ENCODE results near the gene AGPS.
"Not testable (repeated sequence)": the region's sequence is repeated elsewhere in the genome, so short reads cannot be mapped to it uniquely, and the experiment has no call there.

The AGPS gene

DNA sequence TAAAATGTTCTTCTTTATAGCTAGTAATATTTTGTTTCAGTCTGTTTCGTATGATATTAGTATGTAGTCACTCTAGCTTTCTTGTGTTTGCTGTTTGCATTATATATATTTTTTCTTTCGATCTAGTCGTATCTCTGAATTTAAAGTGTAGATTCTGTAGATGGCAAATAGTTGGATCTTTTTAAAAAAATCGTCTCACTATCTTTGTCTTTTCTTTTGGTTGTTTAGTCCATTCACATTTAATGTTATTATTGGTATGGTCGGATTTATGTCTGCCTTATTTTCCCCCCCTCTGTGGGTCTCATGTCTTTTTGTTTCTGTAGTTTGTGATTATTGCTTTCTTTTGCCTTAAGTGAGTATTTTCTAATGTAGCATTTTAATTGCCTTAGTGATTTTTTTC lies 84.3 kb downstream of the AGPS start:
- no peak for DNase-seq

DNA sequence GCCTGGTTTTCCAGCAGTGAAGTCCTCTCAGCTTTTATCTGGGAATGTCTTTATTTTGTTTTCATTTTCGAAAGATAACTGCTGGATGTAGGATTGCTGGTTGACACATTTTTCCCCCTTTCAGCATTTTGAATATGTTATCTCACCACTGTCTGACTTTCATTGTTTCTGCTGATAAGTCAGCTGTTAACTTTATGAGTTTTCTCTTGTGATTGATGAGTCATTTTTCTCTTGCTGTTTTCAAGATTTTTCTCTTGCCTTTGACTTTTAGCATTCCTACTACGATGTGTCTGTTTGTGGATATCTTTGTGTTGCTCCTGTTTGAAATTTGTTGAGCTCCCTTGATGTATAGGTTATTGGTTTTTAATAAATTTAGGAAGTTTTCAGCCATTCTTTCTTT lies 85.5 kb downstream of the AGPS start:
- DNase-seq: no peak

DNA sequence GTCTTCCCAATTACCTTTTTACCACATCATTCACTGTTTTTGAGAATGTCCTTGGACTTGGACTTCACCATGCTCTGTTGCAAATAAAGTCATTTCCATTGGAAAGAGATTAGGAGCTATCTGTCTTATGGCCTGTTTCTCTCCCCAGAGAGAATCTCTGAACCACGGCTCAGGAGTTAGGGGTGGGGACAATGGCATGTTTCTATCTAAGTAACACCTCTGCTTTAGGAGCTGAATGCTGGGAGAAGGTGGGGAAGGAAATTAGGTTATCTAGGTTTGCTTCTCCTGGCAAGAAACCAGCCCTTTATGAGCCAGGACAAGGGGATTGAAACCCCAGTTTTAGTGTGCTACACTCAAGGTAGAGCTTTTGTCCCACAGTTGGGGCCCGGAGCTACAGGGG lies 86.3 kb downstream of the AGPS start:
- no peak for DNase-seq

DNA sequence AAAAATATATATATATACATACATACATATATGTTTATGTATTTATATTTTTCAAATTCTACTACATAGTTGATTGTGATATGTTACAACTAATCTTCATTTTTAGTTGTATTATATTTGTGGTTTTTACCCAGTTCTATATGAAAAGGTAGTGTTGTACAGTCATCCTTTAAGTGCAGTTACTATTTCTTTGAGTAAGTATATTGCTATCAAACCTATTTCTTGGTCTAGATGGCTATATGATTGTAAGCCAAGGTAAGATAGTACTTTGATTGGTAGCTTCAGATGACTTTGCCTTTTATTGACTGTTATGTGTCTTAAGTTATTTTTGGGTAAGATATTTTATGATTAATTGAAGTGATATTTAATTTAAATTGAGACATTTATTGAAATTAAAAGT lies 89.6 kb downstream of the AGPS start:
- DNase-seq: no peak

DNA sequence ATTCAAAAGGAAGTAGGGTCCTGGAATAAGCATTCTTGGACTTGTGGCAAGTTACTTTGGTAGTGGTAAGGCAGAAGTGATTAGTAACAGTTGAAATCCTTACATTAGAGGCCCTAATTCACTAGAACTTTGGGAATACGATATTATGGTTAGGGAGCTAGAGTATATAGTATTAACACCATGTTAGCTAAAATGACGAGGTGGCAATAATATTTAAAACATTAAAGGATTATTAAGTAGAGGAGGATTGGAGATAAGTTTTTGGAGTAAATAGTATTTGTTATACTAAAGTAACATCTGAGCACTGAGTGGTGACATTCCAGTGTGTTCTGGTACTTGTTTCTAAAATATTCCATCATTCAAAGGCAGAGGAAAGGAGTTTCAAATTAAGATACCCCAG lies 91.0 kb downstream of the AGPS start:
- DNase-seq: no peak

DNA sequence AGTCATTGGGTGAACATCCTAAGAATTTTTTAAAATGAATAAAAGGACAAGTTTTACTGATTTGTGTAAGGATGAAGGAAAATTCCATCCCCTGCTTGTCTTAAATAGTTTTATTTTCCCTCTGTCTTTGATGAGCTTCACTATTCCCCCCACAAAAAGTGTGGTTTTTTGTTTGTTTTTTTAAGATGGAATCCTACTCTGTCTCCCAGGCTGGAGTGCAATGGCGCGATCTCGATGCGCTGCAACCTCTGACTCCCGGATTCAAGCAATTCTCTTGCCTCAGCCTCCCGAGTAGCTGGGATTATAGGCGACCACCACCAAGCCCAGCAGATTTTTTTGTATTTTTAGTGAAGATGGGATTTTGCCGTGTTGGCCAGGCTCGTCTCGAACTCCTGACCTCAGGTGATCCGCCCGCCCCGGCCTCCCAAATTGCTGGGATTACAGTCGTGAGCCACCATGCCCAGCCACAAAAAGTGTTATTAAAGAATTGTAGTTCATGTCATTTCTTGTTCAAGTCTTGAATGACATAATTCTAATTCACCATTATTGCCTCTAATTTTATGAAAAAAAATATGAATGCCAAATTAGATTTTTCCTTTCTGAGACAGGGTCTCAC lies 91.7 kb downstream of the AGPS start:
- DNase-seq: no peak

DNA sequence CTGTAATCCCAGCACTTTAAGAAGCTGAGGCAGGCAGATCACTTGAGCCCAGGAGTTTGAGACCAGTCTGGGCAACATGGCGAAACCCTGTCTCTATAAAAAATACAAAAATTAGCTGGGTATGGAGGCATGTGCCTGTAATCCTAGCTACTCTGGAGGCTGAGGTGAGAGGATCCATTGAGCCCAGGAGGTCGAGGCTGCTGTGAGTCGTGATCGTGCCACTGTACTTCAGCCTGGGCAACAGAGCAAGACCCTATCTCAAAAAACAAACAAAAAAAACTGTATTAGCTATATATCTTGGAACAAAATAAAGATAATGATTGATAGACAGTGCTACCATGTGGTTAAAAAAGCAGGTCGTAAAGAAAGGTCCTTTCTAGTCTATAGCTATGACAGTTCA lies 93.1 kb downstream of the AGPS start:
- not testable (repeated sequence) for DNase-seq

DNA sequence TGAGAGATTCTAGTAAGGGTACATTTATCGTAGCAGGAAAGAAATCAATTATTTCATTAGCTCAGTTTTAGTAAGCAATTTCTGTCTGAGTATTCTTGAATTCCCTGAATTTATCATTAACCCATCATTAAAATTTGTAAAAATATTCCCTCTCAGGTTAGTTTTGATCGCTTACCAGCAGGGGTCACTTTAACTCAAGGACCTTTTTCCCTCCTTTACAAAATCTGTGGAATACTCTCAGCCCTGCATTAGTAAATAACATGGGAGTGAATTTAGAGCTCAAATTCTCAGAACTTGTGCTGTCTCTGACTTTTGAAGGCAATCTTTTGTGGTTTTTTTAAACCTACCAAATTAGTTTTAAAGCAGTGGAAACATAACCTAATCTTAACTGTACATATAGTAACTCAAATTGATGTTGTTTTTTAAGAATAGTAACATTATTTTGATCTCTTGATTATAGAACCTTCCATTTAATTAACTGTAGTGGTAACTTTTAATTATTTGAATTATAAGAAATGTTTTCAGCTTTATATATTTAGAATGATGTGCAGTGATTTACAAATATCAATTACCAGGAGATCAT lies 97.2 kb downstream of the AGPS start:
- DNase-seq: no peak

DNA sequence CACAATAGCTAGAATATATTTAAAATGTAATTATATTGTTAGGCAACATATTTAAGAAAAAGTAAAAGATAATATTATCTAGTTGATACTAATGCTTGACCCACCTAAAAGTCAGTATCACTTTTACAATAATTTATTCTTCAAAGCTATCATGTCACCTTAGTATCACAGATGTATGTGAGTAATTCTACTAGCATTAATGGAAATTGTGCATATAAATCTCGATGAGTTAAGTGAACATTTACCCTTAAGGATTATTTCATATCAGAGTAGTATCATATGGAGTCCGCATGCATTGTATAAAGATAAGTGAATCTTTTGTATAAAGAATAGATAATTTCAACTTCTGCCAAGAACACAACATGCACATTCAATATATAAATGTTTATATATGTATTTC lies 103.4 kb downstream of the AGPS start:
- DNase-seq: no peak

DNA sequence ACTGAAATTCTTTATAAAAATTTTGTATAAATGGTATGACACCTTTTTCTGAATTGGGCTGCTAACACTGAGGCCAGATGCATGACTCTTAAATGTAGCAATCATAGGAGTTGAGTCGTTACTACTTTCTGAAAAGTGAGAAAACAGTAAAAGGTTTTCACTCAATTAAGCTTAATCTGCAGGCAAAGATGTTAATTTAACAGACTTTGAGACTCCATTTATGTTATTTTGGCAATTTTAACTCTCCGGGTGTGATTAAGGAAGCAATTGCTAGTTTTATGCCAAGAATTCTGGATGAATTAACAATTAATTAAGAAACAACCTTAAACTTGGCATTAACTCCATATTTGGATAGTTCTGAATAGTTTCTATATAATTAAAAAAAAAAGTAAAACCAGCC lies 104.3 kb downstream of the AGPS start:
- no peak for DNase-seq

DNA sequence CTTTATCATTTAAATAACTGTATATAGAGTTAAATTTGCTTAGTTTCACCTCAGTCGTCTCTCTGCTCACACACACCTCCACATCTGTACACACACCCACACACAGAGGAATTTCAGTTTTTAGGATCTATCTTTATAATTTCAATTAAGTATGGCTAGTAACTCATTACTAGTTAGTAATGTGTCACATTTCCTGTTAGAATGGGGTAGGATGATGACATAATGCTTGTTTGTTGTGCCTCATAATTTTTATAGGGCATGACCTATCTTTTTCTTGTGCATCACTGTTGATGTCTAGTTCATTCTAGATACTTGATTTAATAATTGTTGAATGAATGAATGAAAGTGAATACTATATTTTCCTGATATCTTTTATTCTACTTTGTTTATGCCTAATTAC lies 108.6 kb downstream of the AGPS start:
- DNase-seq: no peak

DNA sequence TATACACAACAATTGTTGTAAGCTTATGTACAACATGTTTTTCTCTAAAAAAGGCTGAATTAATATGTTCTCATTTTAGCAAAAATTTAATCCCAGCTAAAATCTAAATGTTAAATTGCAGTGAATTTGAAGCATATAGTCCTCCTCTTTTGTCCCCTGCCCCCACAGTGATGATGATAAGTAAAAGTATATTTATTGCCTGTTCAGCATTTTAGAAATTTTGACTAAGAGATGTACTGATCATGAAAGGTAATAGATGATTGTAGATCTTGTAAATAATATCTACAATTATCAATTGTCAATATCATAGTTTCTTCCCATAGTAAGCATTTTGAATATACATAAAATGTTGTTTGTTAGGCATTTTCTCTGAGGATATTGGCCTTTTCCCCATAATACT lies 113.9 kb downstream of the AGPS start:
- DNase-seq: no peak

DNA sequence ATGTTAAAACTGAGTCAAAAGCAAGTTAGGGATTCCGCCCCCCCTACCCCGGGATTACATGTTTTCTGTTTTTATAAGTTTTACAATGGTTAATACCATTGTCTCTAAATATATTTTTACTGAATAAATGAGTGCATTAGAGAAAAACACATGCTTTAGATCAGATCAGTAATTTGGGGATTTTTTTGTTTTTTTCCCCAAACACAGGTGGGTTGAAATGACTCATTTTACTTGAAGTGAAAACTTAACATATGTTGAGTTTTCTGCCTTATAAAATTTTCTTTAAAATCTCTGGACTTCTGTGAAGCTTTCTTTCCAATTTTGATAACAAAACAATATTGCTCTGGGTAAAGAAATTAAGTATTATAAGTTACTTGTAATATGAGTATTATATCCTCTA lies 114.4 kb downstream of the AGPS start:
- no peak for DNase-seq

DNA sequence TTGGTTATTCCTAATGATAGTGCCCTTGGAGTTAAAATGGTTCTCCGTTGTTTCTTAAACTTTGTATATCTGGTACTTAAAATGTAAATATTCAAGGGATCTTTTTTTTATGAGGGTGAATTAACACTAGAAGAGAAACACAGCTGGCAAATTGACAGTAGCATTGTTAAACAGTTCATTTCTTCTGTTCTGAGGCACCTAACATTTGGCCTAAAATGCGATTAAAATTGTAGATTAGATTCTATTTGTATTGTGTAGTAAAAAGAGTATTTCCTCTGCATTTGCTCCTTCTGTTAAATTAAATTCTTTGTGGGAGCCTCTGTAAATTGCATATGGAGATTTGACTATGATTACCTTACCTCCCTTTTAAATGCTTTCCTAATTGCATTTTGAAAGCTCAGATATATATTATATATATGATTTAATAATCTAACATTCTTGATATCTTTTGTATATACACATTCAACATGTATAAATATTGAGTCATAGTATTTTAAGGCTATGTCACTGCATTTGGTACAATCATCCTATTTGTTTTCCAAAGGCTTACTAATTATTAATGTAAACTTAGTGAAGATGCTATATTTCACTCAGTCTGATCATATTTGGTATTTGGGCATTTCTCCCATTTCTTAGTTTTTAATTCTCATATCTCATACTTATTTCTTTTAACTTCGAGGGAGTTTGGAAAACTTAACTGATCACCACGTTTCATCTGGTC lies 124.4 kb downstream of the AGPS start:
- DNase-seq: no peak

DNA sequence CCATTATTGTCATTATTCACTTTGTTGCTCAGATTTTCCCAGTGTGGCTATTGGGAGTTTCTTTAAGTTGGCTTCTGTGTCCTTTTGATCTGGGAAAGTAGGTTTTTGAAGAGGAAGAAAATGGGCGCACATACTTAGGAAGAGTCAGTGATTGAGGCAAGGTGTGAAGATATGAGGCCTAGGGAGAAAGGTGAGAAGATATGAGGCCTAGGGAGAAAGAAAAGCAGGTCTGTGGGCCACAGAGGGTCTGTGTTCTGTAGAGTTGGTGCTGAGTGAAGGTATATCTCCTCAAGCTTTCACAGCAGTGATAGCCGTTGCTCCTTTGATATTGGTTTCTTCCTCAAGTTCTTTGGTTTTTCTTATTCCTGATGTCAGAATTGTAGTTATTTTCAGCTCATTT lies 126.2 kb downstream of the AGPS start:
- no peak for DNase-seq

DNA sequence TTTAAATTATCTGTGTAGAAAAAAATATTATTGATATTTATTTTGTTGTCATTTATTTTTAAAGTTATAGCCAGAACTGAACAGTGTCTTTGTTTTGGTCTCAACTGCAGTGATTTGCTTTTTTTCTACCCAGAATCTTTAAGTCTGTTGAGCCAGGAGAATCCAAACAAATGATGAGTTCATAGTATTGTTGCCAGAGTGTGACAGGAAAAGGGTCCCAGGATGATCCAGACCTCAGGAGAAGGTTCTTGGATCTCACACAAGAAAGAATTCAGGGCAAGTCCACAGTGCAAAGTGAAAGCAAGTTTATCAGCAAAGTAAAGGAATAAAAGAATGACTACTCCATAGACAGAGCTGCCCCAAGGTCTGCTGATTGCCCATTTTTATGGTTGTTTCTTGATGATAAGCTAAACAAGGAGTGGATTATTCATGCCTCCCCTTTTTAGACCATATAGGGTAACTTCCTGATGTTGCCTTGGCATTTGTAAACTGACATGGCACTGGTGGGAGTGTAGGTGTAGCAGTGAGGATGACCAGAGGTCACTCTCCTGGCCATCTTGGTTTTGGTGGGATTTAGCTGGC lies 127.1 kb downstream of the AGPS start:
- no peak for DNase-seq

DNA sequence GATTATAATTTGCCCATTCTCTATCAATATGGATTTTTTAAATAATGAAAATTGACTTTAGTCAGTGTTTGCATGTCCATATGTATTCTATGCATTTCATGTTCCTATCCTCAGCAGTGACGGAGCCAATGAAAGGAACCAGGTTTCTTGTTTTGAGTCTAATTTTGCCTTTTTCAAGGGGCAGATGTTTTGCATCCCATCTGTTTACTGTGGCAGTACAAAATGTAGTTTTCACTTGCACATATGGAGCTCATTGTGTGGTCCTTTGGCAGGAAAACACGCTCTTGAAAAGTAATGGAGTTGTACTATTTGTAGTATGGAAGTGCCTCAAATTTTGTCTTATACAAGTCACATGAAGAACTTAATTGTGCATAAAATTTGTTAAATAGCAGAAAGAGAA lies 127.8 kb downstream of the AGPS start:
- no peak for DNase-seq

DNA sequence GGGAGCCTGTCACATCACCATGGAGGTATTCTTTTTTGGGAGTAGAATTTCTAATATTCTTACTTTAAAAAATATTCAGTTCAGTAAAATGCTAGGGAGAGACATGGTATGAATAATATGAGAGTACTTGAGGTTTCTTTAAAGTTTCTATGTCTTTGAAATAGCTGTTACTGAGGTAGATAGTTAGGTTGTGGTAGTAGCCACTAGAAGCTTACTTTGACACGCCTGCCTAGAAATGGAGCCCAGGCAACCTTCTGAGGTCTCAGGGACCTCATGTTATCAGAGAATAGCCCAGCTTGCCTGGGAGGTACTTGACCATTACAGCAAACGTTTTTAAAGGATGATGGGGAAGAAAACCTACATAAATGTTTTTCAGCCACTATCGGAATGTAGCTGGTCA lies 131.2 kb downstream of the AGPS start:
- DNase-seq: no peak

DNA sequence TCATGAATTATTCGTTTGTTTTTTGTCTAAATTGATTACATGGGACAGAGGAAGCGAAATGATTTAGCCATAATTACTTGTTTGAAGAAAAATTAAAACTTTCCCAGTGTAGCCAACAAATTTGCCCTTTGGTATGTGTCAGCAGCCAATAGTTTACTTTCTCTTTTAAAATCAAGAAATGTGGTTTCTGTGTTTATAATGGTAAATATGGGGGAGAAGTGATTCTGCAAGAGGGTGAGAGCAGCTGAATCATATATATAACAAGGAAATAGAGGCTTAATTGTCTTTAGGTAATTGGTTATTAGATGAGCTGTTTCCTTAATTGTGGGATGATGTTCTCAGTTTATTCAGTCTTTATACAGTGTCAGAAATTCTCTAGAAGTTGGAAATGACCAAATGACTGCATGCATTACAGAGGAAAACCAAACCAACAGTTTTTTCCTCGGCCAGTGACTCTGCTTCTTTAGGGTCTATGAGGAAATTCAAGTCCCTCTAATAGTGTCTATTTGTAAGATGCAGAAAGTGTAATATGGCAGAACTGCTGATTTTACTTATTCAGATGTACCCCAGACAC lies 132.9 kb downstream of the AGPS start:
- no peak for DNase-seq

DNA sequence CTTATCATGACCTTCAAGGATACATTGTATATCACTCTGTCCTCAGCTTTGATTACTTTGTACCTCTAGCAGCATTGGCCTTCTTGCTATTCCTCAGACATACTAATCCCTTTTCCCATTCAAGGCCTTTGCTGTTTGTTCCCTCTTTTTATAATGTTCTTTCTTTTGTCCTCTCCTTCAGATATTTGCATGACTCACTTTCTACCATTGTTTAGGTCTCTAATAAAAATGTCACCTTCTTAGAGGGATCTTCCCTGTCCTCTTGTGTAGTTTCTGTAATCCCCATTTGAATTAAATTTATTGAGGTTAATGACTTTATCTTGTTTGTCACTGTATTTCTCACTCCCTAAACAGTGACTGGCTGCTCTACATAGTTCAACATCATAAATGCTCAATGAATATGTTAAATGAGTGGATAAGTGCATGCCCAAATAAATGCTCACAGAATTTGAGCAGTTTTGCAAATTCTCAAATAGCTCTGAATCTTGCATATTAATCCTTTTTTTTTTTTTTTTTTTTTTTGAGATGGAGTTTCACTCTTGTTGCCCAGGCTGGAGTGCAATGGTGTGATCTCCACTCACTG lies 135.9 kb downstream of the AGPS start:
- DNase-seq: no peak

DNA sequence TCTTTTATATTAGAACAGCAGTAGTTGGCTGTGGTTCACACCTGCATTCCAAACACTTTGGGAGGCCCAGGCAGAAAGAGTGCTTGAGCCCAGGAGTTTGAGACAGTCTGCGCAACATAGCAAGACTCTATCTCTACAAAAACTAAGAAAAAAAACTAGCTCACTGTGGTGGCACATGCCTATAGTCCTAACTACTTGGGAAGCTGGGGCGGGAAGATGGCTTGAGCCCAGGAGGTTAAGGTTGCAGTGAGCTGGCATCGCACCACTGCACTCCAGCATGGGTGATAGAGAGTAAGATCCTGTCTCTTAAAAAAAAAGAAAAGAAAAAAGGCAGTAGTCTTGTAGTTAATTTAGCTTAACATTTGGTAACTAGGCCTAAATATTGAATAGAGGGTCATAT lies 136.6 kb downstream of the AGPS start:
- no peak for DNase-seq

DNA sequence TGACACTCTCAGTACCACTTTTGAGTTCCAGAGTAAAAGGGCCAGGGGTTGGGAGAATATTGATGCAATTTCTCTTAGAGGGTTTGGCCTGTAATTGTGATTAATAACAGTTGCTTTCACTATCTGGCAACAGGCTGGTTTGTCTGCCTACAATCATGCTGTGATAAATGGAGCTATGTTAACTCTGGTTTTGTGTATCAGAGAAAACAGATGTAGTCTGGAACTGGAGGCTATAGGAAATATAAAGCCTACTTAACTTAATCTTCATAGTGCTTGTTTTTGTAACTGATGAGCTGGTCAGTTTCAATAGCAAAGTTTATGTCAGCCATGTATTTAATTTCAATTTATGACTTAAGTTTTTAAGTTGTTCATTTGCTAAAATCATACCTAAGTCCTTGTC lies 138.0 kb downstream of the AGPS start:
- no peak for DNase-seq

DNA sequence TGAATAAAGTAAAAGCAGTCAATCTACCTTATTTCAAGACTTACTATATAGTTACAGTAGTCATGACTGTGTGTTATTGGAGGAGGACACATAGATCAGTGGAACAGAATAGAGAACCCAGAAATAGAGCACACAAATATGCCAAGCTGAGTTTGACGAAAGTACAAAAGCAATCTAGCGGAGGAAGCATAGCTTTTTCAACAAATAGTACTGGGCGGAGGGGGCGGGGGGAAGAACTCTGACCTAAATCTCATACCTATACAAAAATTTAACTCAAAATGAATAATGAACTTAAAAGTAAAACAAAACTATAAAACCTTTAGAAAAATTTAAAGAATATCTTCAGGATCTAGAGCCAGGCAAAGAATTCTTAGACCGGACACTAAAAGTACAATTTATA lies 139.1 kb downstream of the AGPS start:
- DNase-seq: no peak

DNA sequence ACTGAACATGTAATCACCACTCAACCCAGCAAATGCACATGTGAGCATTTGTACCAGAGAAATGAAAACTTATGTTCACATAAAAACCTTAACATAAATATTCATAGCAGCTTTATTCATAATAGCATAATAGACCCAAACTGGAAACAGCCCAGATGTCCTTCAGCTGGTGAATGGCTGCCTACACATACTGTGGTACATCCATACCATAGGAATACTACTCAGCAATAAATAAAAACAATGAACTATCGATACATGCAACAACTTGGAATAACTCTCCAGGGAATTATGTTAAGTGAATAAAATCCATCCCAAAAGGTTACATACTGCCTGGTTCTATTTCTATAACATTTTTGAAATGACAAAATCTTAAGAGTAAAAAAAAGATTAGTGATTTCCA lies 140.0 kb downstream of the AGPS start:
- DNase-seq: no peak

Data from activated CD8-positive, alpha-beta memory T cell treated with anti-CD3 and anti-CD28 coated beads, Interleukin-2, amount 50 U/mL, for 48 hours (primary cell).